ENCODE measurements around the gene CPNE5.

GRCh38 chr6:36805917-36806316, 33.3 kb downstream of the CPNE5 start:
- TF ChIP-seq EZH2 (IDR thresholded peaks at IDR 0.05; ENCODE audit: low read length, missing control alignments) (no peak), CTCF (conservative IDR thresholded peaks at IDR 0.05 in 1 of 2, IDR thresholded peaks at IDR 0.05 in 1 of 2; ENCODE audit: low read depth in 1 of 2, low read length in 2 of 2) (no peak)
